ENCODE data around the gene SMTN. TPM values are rescaled to one million over a fixed set of nuclear protein-coding genes. Genes with fewer than 3 reads are reported as not detected.

SMTN gene
- total RNA-seq, 1 donor from 2014 or later = 55.0 TPM

GRCh38 chr22:31099841-31100761 lies 19.0 kb downstream of the SMTN start:
- Mint-ChIP-seq H3K4me1 (no peaks in the 10 kb centered on the region), H3K36me3 (ENCODE audit: low read depth) (peaks cover 10% of the 10 kb centered on the region), H3K27me3 (ENCODE audit: low read depth) (no peaks in the 10 kb centered on the region), H3K27ac (ENCODE audit: unreplicated experiment) (peak overlapping the region; percentile 43), H3K9me3 (no peaks in the 10 kb centered on the region), H3K4me3 (no peak overlapping the region)
- no peak for DNase-seq (ENCODE audit: low read depth, low spot score)
- no peak for TF ChIP-seq CTCF (conservative IDR thresholded peaks at IDR 0.05)

GRCh38 chr22:31100762-31101525 lies 19.8 kb downstream of the SMTN start:
- TF ChIP-seq CTCF (conservative IDR thresholded peaks at IDR 0.05) = no peak
- Mint-ChIP-seq H3K27ac (ENCODE audit: unreplicated experiment) (no peak overlapping the region), H3K4me1 (no peaks in the 10 kb centered on the region), H3K9me3 (no peaks in the 10 kb centered on the region), H3K27me3 (ENCODE audit: low read depth) (no peaks in the 10 kb centered on the region), H3K36me3 (ENCODE audit: low read depth) (peaks cover 6% of the 10 kb centered on the region), H3K4me3 (no peak overlapping the region)
- DNase-seq (ENCODE audit: low read depth, low spot score) = no peak

- Mint-ChIP-seq H3K9me3 (no peaks in the 10 kb centered on the region), H3K36me3 (ENCODE audit: low read depth) (no peaks in the 10 kb centered on the region), H3K27ac (ENCODE audit: unreplicated experiment) (no peak overlapping the region), H3K4me1 (peaks cover 1% of the 10 kb centered on the region), H3K4me3 (peak overlapping the region; percentile 19), H3K27me3 (ENCODE audit: low read depth) (peaks cover 10% of the 10 kb centered on the region)
- TF ChIP-seq CTCF (conservative IDR thresholded peaks at IDR 0.05) = no peak
- DNase-seq (ENCODE audit: low read depth, low spot score) = no peak
Measured at GRCh38 chr22:31102441-31103081, 21.4 kb downstream of the SMTN start.

- TF ChIP-seq CTCF (conservative IDR thresholded peaks at IDR 0.05) = no peak
- no peak overlapping the region for H3K27ac Mint-ChIP-seq (ENCODE audit: unreplicated experiment)
- peaks cover 6% of the 10 kb centered on the region for H3K4me1 Mint-ChIP-seq
- H3K9me3 Mint-ChIP-seq = no peaks in the 10 kb centered on the region
- peaks cover 14% of the 10 kb centered on the region for H3K27me3 Mint-ChIP-seq (ENCODE audit: low read depth)
- DNase-seq (ENCODE audit: low read depth, low spot score) = no peak
- H3K4me3 Mint-ChIP-seq = peak overlapping the region; percentile 19
- no peaks in the 10 kb centered on the region for H3K36me3 Mint-ChIP-seq (ENCODE audit: low read depth)
Measured at GRCh38 chr22:31103111-31103510, 22.0 kb downstream of the SMTN start.

- H3K9me3 Mint-ChIP-seq = no peaks in the 10 kb centered on the region
- H3K27me3 Mint-ChIP-seq (ENCODE audit: low read depth) = peaks cover 14% of the 10 kb centered on the region
- H3K4me1 Mint-ChIP-seq = peaks cover 6% of the 10 kb centered on the region
- H3K4me3 Mint-ChIP-seq = no peak overlapping the region
- no peak overlapping the region for H3K27ac Mint-ChIP-seq (ENCODE audit: unreplicated experiment)
- no peaks in the 10 kb centered on the region for H3K36me3 Mint-ChIP-seq (ENCODE audit: low read depth)
- DNase-seq (ENCODE audit: low read depth, low spot score) = no peak
- TF ChIP-seq CTCF (conservative IDR thresholded peaks at IDR 0.05) = no peak
Measured at GRCh38 chr22:31103899-31104694, 23.0 kb downstream of the SMTN start.

Measured in neural crest cell (in vitro differentiated cells).